Neural cell (in vitro differentiated cells): ENCODE data around the gene C19orf73.

Experiments used
- EZH2 ChIP-seq: fragments of 200-600, 300-800 bp; shearing (Covaris generic), sonication (generic); IDR thresholded peaks from 2 replicates; pipeline ENCODE4 v1.6.1; 2014; ENCODE audit warnings: antibody characterized with exemption, low read length, borderline replicate concordance, mild to moderate bottlenecking; ENCODE audit not compliant: insufficient read depth, poor library complexity, severe bottlenecking
- RAD21 ChIP-seq: fragments of 450-650 bp; conservative IDR thresholded peaks from 2 replicates; pipeline ENCODE4 v1.6.1; 2014; ENCODE audit warnings: antibody characterized with exemption, mild to moderate bottlenecking, moderate library complexity
- TF ChIP-seq, protein P1 (sequence below): fragments of 450-650 bp; IDR thresholded peaks from 2 replicates; pipeline ENCODE4 v1.5.1; 2014; ENCODE audit warnings: antibody characterized with exemption, mild to moderate bottlenecking, moderate library complexity; ENCODE audit not compliant: poor library complexity, severe bottlenecking

DNA sequence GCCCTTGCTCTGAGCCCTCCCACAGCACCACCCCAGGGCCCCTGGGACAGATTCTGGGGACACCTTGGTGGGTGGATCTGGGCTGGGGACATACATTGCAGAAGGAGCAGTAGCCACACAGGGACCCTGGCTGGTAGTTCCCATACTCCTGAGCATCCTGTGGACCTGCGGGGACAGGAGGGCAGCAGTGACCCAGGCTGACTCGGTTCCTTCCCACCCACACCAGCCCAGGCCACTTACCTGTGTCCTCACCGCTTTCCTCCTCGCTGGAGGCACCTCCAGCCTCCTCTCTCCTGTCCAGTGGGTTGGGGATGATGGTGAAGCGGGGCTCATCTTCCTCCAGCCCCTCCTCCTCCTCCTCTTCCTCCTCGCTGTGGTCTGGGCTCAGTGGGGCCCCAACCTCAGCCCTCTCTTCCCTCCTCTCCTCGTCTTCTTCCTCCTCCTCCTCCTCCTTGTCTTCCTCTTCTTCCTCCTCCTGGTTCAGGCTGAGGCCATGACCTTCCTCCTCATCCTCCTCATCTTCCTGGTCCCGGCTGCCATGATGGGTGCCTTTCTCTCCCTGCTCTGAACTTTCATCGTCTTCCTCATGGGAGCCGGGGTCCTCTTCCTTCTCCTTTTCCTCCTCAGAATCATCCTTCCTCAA lies 34.3 kb upstream of the C19orf73 start:
- TF ChIP-seq RAD21 (no peak), EZH2 (no peak)
- TF ChIP-seq, protein P1, sequence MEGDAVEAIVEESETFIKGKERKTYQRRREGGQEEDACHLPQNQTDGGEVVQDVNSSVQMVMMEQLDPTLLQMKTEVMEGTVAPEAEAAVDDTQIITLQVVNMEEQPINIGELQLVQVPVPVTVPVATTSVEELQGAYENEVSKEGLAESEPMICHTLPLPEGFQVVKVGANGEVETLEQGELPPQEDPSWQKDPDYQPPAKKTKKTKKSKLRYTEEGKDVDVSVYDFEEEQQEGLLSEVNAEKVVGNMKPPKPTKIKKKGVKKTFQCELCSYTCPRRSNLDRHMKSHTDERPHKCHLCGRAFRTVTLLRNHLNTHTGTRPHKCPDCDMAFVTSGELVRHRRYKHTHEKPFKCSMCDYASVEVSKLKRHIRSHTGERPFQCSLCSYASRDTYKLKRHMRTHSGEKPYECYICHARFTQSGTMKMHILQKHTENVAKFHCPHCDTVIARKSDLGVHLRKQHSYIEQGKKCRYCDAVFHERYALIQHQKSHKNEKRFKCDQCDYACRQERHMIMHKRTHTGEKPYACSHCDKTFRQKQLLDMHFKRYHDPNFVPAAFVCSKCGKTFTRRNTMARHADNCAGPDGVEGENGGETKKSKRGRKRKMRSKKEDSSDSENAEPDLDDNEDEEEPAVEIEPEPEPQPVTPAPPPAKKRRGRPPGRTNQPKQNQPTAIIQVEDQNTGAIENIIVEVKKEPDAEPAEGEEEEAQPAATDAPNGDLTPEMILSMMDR = no peak
